Inferior parietal cortex (tissue), 1 donor: ENCODE data around the gene ADPRHL1.

ENCODE experiments used
- DNase-seq: peaks from one replicate; pipeline ENCODE4 v3.0.0-alpha.2; 2016; ENCODE audit errors: extremely low spot score

ADPRHL1 gene

GRCh38 chr13:113432506-113433270, 20.6 kb downstream of the ADPRHL1 start:
- DNase-seq: no peak

GRCh38 chr13:113431171-113431570, 22.1 kb downstream of the ADPRHL1 start:
- no peak for DNase-seq

- no peak for DNase-seq
Observed at GRCh38 chr13:113430378-113431110, 22.7 kb downstream of the ADPRHL1 start.

- DNase-seq: no peak
Observed at GRCh38 chr13:113429608-113429985, 23.7 kb downstream of the ADPRHL1 start.

GRCh38 chr13:113428871-113429607, 24.2 kb downstream of the ADPRHL1 start:
- DNase-seq: no peak

GRCh38 chr13:113428469-113428865, 24.8 kb downstream of the ADPRHL1 start:
- DNase-seq: no peak

GRCh38 chr13:113427562-113428468, 25.5 kb downstream of the ADPRHL1 start:
- DNase-seq: no peak

GRCh38 chr13:113426591-113426986, 26.7 kb downstream of the ADPRHL1 start:
- DNase-seq: no peak

- no peak for DNase-seq
Observed at GRCh38 chr13:113425941-113426590, 27.2 kb downstream of the ADPRHL1 start.

GRCh38 chr13:113423520-113424163, 29.6 kb downstream of the ADPRHL1 start:
- DNase-seq: no peak

- no peak for DNase-seq
Observed at GRCh38 chr13:113422807-113423519, 30.3 kb downstream of the ADPRHL1 start.

GRCh38 chr13:113421673-113422270, 31.5 kb downstream of the ADPRHL1 start:
- DNase-seq: no peak

- DNase-seq: no peak
Observed at GRCh38 chr13:113420833-113421600, 32.3 kb downstream of the ADPRHL1 start.

GRCh38 chr13:113420232-113420631, 33.1 kb downstream of the ADPRHL1 start:
- DNase-seq: no peak

GRCh38 chr13:113419531-113420193, 33.6 kb downstream of the ADPRHL1 start:
- no peak for DNase-seq

GRCh38 chr13:113418722-113419049, 34.6 kb downstream of the ADPRHL1 start:
- no peak for DNase-seq

GRCh38 chr13:113417836-113418721, 35.2 kb downstream of the ADPRHL1 start:
- no peak for DNase-seq
